A673 (cell line): Measurements from ENCODE around the gene CNNM2. TPM values are rescaled to one million over a fixed set of nuclear protein-coding genes. Genes with fewer than 3 reads are reported as not detected.

Experiments
- BruUV-seq: library from RNA; stranded (reverse); fragments of 400-500 nt; replicated peaks from 2 replicates; lab custom pipeline; 2021; lab: Mats Ljungman, UMichigan
- CTCF ChIA-PET: fragments of 300-600 bp; sonication (Branson Sonifier 250); formaldehyde crosslinking; loops from one replicate; lab custom pipeline; 2022; ENCODE audit warnings: antibody characterized with exemption; lab: Charles Lee
- POLR2A ChIA-PET: fragments of 300-600 bp; sonication (Branson Sonifier 250); formaldehyde crosslinking; loops from one replicate; lab custom pipeline; 2022; ENCODE audit warnings: antibody characterized with exemption; ENCODE audit not compliant: low non-redundant PET; lab: Charles Lee
- DNase-seq: peaks from one replicate; pipeline ENCODE4 v3.0.0-alpha.2; 2015; ENCODE audit warnings: low spot score
- H3K27ac ChIP-seq: fragments of 200-600 bp; sonication (generic); 2 replicates; pipeline ENCODE4 v1.5.1; 2016; ENCODE audit warnings: mixed run types, low read depth, mild to moderate bottlenecking, mixed read lengths, antibody characterized with exemption, low read length; ENCODE audit not compliant: poor library complexity, severe bottlenecking
- H3K27me3 ChIP-seq: fragments of 200-600 bp; sonication (generic); replicated peaks from 2 replicates; pipeline ENCODE4 v1.6.1; 2017; ENCODE audit warnings: mixed run types, low read depth, mild to moderate bottlenecking, mixed read lengths, antibody characterized with exemption, low read length; ENCODE audit not compliant: insufficient read depth, poor library complexity
- H3K36me3 ChIP-seq: fragments of 200-600 bp; sonication (generic); 2 replicates; pipeline ENCODE4 v1.6.1; 2016; ENCODE audit warnings: mixed run types, mild to moderate bottlenecking, mixed read lengths, antibody characterized with exemption, low read length; ENCODE audit not compliant: insufficient read depth, poor library complexity, severe bottlenecking
- H3K4me1 ChIP-seq: fragments of 200-600 bp; sonication (generic); 2 replicates; pipeline ENCODE4 v1.6.1; 2017; ENCODE audit warnings: mixed run types, mild to moderate bottlenecking, mixed read lengths, antibody characterized with exemption, low read length; ENCODE audit not compliant: insufficient read depth, poor library complexity, severe bottlenecking
- H3K4me3 ChIP-seq: fragments of 200-600 bp; sonication (generic); 2 replicates; pipeline ENCODE4 v1.5.1; 2016; ENCODE audit warnings: low read depth, mixed run types, mild to moderate bottlenecking, mixed read lengths, low read length; ENCODE audit not compliant: poor library complexity, severe bottlenecking
- H3K9me3 ChIP-seq: fragments of 200-600 bp; sonication (generic); 2 replicates; pipeline ENCODE4 v1.6.1; 2016; ENCODE audit warnings: mixed run types, low read depth, mild to moderate bottlenecking, mixed read lengths, antibody characterized with exemption, low read length; ENCODE audit not compliant: poor library complexity, severe bottlenecking
- CTCF ChIP-seq: fragments of 300-800, 200-600 bp; sonication (generic); conservative IDR thresholded peaks from 2 replicates; pipeline ENCODE4 v1.5.1; 2017; ENCODE audit warnings: low read depth, mild to moderate bottlenecking, antibody characterized with exemption, low read length, moderate library complexity, mixed read lengths
- EZH2 ChIP-seq: fragments of 200-600 bp; sonication (generic); IDR thresholded peaks from 2 replicates; pipeline ENCODE4 v1.6.1; 2017; ENCODE audit warnings: borderline replicate concordance, low read depth, mild to moderate bottlenecking, mixed read lengths, antibody characterized with exemption, low read length; ENCODE audit not compliant: poor library complexity, severe bottlenecking
- intact Hi-C: fragments of 100-400 bp; cut with micrococcal nuclease; formaldehyde crosslinking; loops from one replicate; pipeline ENCODE4 v1.10.0; 2022; ENCODE audit not compliant: unreplicated experiment
- total RNA-seq: library from RNA; stranded (reverse); gene quantifications from 2 replicates; pipeline ENCODE4 v1.2.3, GENCODE V29; 2021

Gene CNNM2
- total RNA-seq, 1 experiment from 2014 or later = 4.8 TPM

- Histone ChIP-seq H3K36me3 (no peaks in the 10 kb centered on the region), H3K4me1 (peaks cover 11% of the 10 kb centered on the region), H3K4me3 (no peak overlapping the region), H3K9me3 (no peaks in the 10 kb centered on the region), H3K27me3 (no peaks in the 10 kb centered on the region), H3K27ac (no peak overlapping the region)
- POLR2A ChIA-PET = no interaction called here
- intact Hi-C loops = no loop called here
- CTCF ChIA-PET = no interaction called here
- DNase-seq = no peak
- TF ChIP-seq CTCF (no peak), EZH2 (no peak)
- BruUV-seq = no TSS peak
Observed at GRCh38 chr10:103106539-103106938, 188.4 kb downstream of the CNNM2 start.

GRCh38 chr10:103109821-103110220, 191.7 kb downstream of the CNNM2 start:
- no TSS peak for BruUV-seq
- Histone ChIP-seq H3K9me3 (no peaks in the 10 kb centered on the region), H3K4me1 (peaks cover 15% of the 10 kb centered on the region), H3K4me3 (no peak overlapping the region), H3K36me3 (no peaks in the 10 kb centered on the region), H3K27me3 (no peaks in the 10 kb centered on the region), H3K27ac (no peak overlapping the region)
- intact Hi-C loops = no loop called here
- POLR2A ChIA-PET = interaction anchor here (0.6 kb wide), 1 partner anchor 609 kb away, joined by 3 read pairs; no protein-coding TSS in a partner anchor
- TF ChIP-seq EZH2 = no peak
- TF ChIP-seq CTCF = no peak
- CTCF ChIA-PET = no interaction called here
- DNase-seq = no peak

GRCh38 chr10:103110407-103110806, 192.3 kb downstream of the CNNM2 start:
- Histone ChIP-seq H3K4me3 (no peak overlapping the region), H3K27ac (no peak overlapping the region), H3K9me3 (no peaks in the 10 kb centered on the region), H3K27me3 (no peaks in the 10 kb centered on the region), H3K4me1 (peaks cover 15% of the 10 kb centered on the region), H3K36me3 (no peaks in the 10 kb centered on the region)
- BruUV-seq = no TSS peak
- intact Hi-C loops = no loop called here
- CTCF ChIA-PET = no interaction called here
- POLR2A ChIA-PET = no interaction called here
- no peak for DNase-seq
- TF ChIP-seq CTCF = no peak
- TF ChIP-seq EZH2 = no peak
